H1 (cell line): Measurements from ENCODE around the gene GPR157.
"Not testable (repeated sequence)": the region's sequence is repeated elsewhere in the genome, so short reads cannot be mapped to it uniquely, and the experiment has no call there.

Experiments
- ASH2L ChIP-seq: fragments of 200-600, 300-600 bp; sonication (generic); IDR thresholded peaks from one replicate; pipeline ENCODE4 v1.7.1; 2017; ENCODE audit warnings: low read length
- CHD2 ChIP-seq: IDR thresholded peaks from 2 replicates; pipeline ENCODE4 v1.6.1; 2012; ENCODE audit warnings: low read length, improper control_type of control experiment
- E2F6 ChIP-seq: IDR thresholded peaks from 2 replicates; pipeline ENCODE4 v1.6.1; 2012; ENCODE audit warnings: inconsistent platforms
- EZH2 ChIP-seq: fragments of 200-600 bp; sonication (generic); IDR thresholded peaks from 2 replicates; pipeline ENCODE4 v1.7.1; 2012; ENCODE audit warnings: low read depth, mild to moderate bottlenecking, moderate library complexity, low read length, inconsistent platforms; ENCODE audit not compliant: severe bottlenecking
- HDAC2 ChIP-seq, 2 experiments: fragments of 300-600 bp in 1 of 2; sonication (generic) in 1 of 2; IDR thresholded peaks; 2 replicates each; pipeline ENCODE4 v1.6.1; 2011 to 2012; ENCODE audit warnings: low read depth in 2 of 2, low read length in 2 of 2, mild to moderate bottlenecking in 2 of 2, moderate library complexity in 2 of 2, borderline replicate concordance in 1 of 2, inconsistent platforms in 1 of 2
- KDM1A ChIP-seq: fragments of 200-600, 300-600 bp; sonication (generic); IDR thresholded peaks from 2 replicates; pipeline ENCODE4 v1.7.1; 2016; ENCODE audit warnings: mild to moderate bottlenecking, low read length, borderline replicate concordance
- MAX ChIP-seq: IDR thresholded peaks from 2 replicates; pipeline ENCODE4 v1.6.1; 2012; ENCODE audit warnings: inconsistent platforms
- POLR2A ChIP-seq, 2 experiments: IDR thresholded peaks; 1 replicate in 1 of 2; 2 replicates in 1 of 2; pipeline ENCODE4 v1.6.1; 2011; ENCODE audit warnings: low read depth in 2 of 2, low read length in 2 of 2, mild to moderate bottlenecking in 2 of 2; ENCODE audit errors: control extremely low read depth in 1 of 2
- RFX5 ChIP-seq: IDR thresholded peaks from 2 replicates; pipeline ENCODE4 v1.6.1; 2011; ENCODE audit warnings: low read depth, low read length, improper control_type of control experiment, borderline replicate concordance
- RXRA ChIP-seq: IDR thresholded peaks from 2 replicates; pipeline ENCODE4 v1.6.1; 2011; ENCODE audit warnings: low read depth, mild to moderate bottlenecking, low read length, moderate library complexity; ENCODE audit not compliant: insufficient read depth
- SUZ12 ChIP-seq: fragments of 200-600 bp; sonication (generic); IDR thresholded peaks from 2 replicates; pipeline ENCODE4 v1.6.1; 2012; ENCODE audit warnings: mild to moderate bottlenecking, inconsistent platforms, low read length, moderate library complexity, mixed read lengths
- TEAD4 ChIP-seq: IDR thresholded peaks from 2 replicates; pipeline ENCODE4 v1.6.1; 2012; ENCODE audit warnings: low read depth, low read length, inconsistent platforms, mixed read lengths
- TF ChIP-seq, protein P1 (sequence below), 3 experiments: IDR thresholded peaks; 1 replicate in 2 of 3; 2 replicates in 1 of 3; pipeline versions ENCODE4 v1.5.1 to v1.6.1; 2011; ENCODE audit warnings: low read length in 3 of 3, mild to moderate bottlenecking in 3 of 3, inconsistent platforms in 2 of 3, low read depth in 1 of 3, moderate library complexity in 1 of 3; ENCODE audit not compliant: insufficient read depth in 1 of 3; ENCODE audit errors: control extremely low read depth in 1 of 3

- TF ChIP-seq, protein P1, sequence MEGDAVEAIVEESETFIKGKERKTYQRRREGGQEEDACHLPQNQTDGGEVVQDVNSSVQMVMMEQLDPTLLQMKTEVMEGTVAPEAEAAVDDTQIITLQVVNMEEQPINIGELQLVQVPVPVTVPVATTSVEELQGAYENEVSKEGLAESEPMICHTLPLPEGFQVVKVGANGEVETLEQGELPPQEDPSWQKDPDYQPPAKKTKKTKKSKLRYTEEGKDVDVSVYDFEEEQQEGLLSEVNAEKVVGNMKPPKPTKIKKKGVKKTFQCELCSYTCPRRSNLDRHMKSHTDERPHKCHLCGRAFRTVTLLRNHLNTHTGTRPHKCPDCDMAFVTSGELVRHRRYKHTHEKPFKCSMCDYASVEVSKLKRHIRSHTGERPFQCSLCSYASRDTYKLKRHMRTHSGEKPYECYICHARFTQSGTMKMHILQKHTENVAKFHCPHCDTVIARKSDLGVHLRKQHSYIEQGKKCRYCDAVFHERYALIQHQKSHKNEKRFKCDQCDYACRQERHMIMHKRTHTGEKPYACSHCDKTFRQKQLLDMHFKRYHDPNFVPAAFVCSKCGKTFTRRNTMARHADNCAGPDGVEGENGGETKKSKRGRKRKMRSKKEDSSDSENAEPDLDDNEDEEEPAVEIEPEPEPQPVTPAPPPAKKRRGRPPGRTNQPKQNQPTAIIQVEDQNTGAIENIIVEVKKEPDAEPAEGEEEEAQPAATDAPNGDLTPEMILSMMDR (IDR thresholded peaks at IDR 0.05; ENCODE audit: control extremely low read depth in 1 of 3, insufficient read depth in 1 of 3, low read depth in 1 of 3, low read length in 3 of 3), result not testable (repeated sequence)
- TF ChIP-seq SUZ12; ASH2L; KDM1A; RFX5; TEAD4; HDAC2 (IDR thresholded peaks at IDR 0.05; ENCODE audit: borderline replicate concordance in 1 of 2, low read depth in 2 of 2, low read length in 2 of 2); E2F6; RXRA; CHD2; EZH2; POLR2A (IDR thresholded peaks at IDR 0.05; ENCODE audit: control extremely low read depth in 1 of 2, low read depth in 2 of 2, low read length in 2 of 2); MAX: not testable (repeated sequence)
These were observed 34.8 kb downstream of the GPR157 start for GRCh38 chr1:9093996-9094595.
